Kidney epithelial cell (primary cell): ENCODE measurements around the gene CCDC28B. TPM values are rescaled to one million over a fixed set of nuclear protein-coding genes. Genes with fewer than 3 reads are reported as not detected.
A peak's percentile ranks its signal among the peaks of the same experiment; 100 is the strongest.

ENCODE experiments used
- DNase-seq: peaks from one replicate; pipeline ENCODE4 v3.0.0-alpha.2; 2010; ENCODE audit warnings: low read depth
- H3K27me3 ChIP-seq: 2 replicates; pipeline ENCODE4 v1.6.0; 2011; ENCODE audit warnings: low read length; ENCODE audit not compliant: control insufficient read depth, insufficient read depth
- H3K36me3 ChIP-seq: 2 replicates; pipeline ENCODE4 v1.5.1; 2011; ENCODE audit warnings: low read length; ENCODE audit not compliant: control insufficient read depth, insufficient read depth
- H3K4me3 ChIP-seq: 2 replicates; pipeline ENCODE4 v1.5.1; 2011; ENCODE audit warnings: low read depth, mild to moderate bottlenecking, control low read depth, low read length
- CTCF ChIP-seq: IDR thresholded peaks from 2 replicates; pipeline ENCODE4 v1.5.1; 2011; ENCODE audit warnings: mild to moderate bottlenecking, moderate library complexity, low read length, control low read depth, inconsistent platforms; ENCODE audit not compliant: insufficient read depth, poor library complexity, severe bottlenecking
- total RNA-seq: library from RNA; depleted of rRNA; stranded (reverse); fragments of >200 nt; gene quantifications from 2 replicates; pipeline ENCODE4 v1.2.3, GENCODE V29; 2015

Gene CCDC28B
- total RNA-seq, 1 donor from 2014 or later = 8.8 TPM

GRCh38 chr1:32241001-32241763 lies 40.8 kb downstream of the CCDC28B start:
- Histone ChIP-seq H3K36me3 (no peaks in the 10 kb centered on the region), H3K4me3 (peak overlapping the region; percentile 55), H3K27me3 (no peaks in the 10 kb centered on the region)
- DNase-seq = no peak
- TF ChIP-seq CTCF = no peak

GRCh38 chr1:32242341-32242851 lies 42.0 kb downstream of the CCDC28B start:
- Histone ChIP-seq H3K27me3 (no peaks in the 10 kb centered on the region), H3K4me3 (no peak overlapping the region), H3K36me3 (no peaks in the 10 kb centered on the region)
- no peak for TF ChIP-seq CTCF
- no peak for DNase-seq

- Histone ChIP-seq H3K4me3 (no peak within 1 kb of the TSS), H3K27me3 (no peaks in the 10 kb centered on the region), H3K36me3 (no peaks in the 10 kb centered on the region)
- TF ChIP-seq CTCF = no peak
- DNase-seq = no peak
Observed at GRCh38 chr1:32246888-32247273, 46.5 kb downstream of the CCDC28B start, which contains the start of gene FAM167B. TSS of gene FAM167B (plus strand) at chr1:32247222. CDS start at chr1:32247422, 200 bp downstream.

GRCh38 chr1:32247452-32247851 lies 47.1 kb downstream of the CCDC28B start:
- no peaks in the 10 kb centered on the region for H3K36me3 ChIP-seq
- TF ChIP-seq CTCF = no peak
- no peak for DNase-seq
- no peaks in the 10 kb centered on the region for H3K27me3 ChIP-seq
- no peak overlapping the region for H3K4me3 ChIP-seq

GRCh38 chr1:32247983-32248889 lies 47.8 kb downstream of the CCDC28B start:
- H3K4me3 ChIP-seq = no peak overlapping the region
- H3K27me3 ChIP-seq = no peaks in the 10 kb centered on the region
- H3K36me3 ChIP-seq = no peaks in the 10 kb centered on the region
- no peak for DNase-seq
- TF ChIP-seq CTCF = peak; percentile 84
